DND-41 (cell line): ENCODE results near the gene AP1G1.
"Not testable (repeated sequence)": the region's sequence is repeated elsewhere in the genome, so short reads cannot be mapped to it uniquely, and the experiment has no call there.

Source experiments
- ATAC-seq: fragments of 200-7000 bp; cut with Tn5 transposase; 3 replicates; pipeline ENCODE4 v1.9.1; 2021; ENCODE audit warnings: low read depth; ENCODE audit not compliant: insufficient read depth
- DNase-seq: peaks from one replicate; pipeline ENCODE4 v3.0.0-alpha.2; 2020
- H2AFZ ChIP-seq: 2 replicates; pipeline ENCODE4 v1.6.0; 2012; ENCODE audit warnings: low read depth, low read length
- H3K27ac ChIP-seq: 2 replicates; pipeline ENCODE4 v1.5.1; 2012; ENCODE audit warnings: low read length, inconsistent platforms
- H3K27me3 ChIP-seq: fragments of 200-600 bp; sonication (generic); 2 replicates; pipeline ENCODE4 v1.6.0; 2012; ENCODE audit warnings: low read length, mild to moderate bottlenecking, inconsistent platforms; ENCODE audit not compliant: insufficient read depth, poor library complexity
- H3K36me3 ChIP-seq: 2 replicates; pipeline ENCODE4 v1.5.1; 2012; ENCODE audit warnings: low read length, inconsistent platforms; ENCODE audit not compliant: insufficient read depth
- H3K4me1 ChIP-seq: 2 replicates; pipeline ENCODE4 v1.5.1; 2012; ENCODE audit warnings: mild to moderate bottlenecking, low read length; ENCODE audit not compliant: insufficient read depth
- H3K4me2 ChIP-seq: 2 replicates; pipeline ENCODE4 v1.6.0; 2012; ENCODE audit warnings: mild to moderate bottlenecking, moderate library complexity, low read length, inconsistent platforms; ENCODE audit not compliant: insufficient read depth
- H3K4me3 ChIP-seq, 2 experiments: fragments of 200-600 bp in 1 of 2; shearing (Covaris generic) in 1 of 2; 2 replicates each; pipeline ENCODE4 v1.5.1; 2012 to 2016; ENCODE audit warnings: inconsistent platforms in 2 of 2, low read length in 2 of 2, mild to moderate bottlenecking in 2 of 2, low read depth in 1 of 2, moderate library complexity in 1 of 2
- H3K79me2 ChIP-seq: 2 replicates; pipeline ENCODE4 v1.6.0; 2012; ENCODE audit warnings: low read length, inconsistent platforms; ENCODE audit not compliant: insufficient read depth
- H3K9ac ChIP-seq: 2 replicates; pipeline ENCODE4 v1.6.0; 2012; ENCODE audit warnings: low read depth, mild to moderate bottlenecking, inconsistent platforms, low read length, moderate library complexity
- H3K9me3 ChIP-seq: 2 replicates; pipeline ENCODE4 v1.5.1; 2012; ENCODE audit warnings: low read length, moderate library complexity, mild to moderate bottlenecking, inconsistent platforms; ENCODE audit not compliant: insufficient read depth, severe bottlenecking
- H4K20me1 ChIP-seq: 2 replicates; pipeline ENCODE4 v1.6.0; 2012; ENCODE audit warnings: low read length; ENCODE audit not compliant: insufficient read depth
- EZH2 ChIP-seq: IDR thresholded peaks from 3 replicates; pipeline ENCODE4 v1.6.1; 2012; ENCODE audit warnings: borderline replicate concordance, low read depth, mild to moderate bottlenecking, moderate library complexity, low read length, inconsistent platforms; ENCODE audit not compliant: severe bottlenecking
- TF ChIP-seq, protein P1 (sequence below): IDR thresholded peaks from 2 replicates; pipeline ENCODE4 v1.5.1; 2012; ENCODE audit warnings: borderline replicate concordance, low read length, moderate library complexity, mild to moderate bottlenecking; ENCODE audit not compliant: poor library complexity, severe bottlenecking; ENCODE audit errors: extremely low read depth

Gene AP1G1

GRCh38 chr16:71689901-71690300 is 118.7 kb downstream of the AP1G1 start:
- no peaks in the 10 kb centered on the region for H4K20me1 ChIP-seq
- H3K4me2 ChIP-seq, result no peak overlapping the region
- no peak overlapping the region for H3K4me3 ChIP-seq
- TF ChIP-seq, protein P1, sequence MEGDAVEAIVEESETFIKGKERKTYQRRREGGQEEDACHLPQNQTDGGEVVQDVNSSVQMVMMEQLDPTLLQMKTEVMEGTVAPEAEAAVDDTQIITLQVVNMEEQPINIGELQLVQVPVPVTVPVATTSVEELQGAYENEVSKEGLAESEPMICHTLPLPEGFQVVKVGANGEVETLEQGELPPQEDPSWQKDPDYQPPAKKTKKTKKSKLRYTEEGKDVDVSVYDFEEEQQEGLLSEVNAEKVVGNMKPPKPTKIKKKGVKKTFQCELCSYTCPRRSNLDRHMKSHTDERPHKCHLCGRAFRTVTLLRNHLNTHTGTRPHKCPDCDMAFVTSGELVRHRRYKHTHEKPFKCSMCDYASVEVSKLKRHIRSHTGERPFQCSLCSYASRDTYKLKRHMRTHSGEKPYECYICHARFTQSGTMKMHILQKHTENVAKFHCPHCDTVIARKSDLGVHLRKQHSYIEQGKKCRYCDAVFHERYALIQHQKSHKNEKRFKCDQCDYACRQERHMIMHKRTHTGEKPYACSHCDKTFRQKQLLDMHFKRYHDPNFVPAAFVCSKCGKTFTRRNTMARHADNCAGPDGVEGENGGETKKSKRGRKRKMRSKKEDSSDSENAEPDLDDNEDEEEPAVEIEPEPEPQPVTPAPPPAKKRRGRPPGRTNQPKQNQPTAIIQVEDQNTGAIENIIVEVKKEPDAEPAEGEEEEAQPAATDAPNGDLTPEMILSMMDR, result no peak
- no peak for TF ChIP-seq EZH2
- H3K4me1 ChIP-seq, result no peaks in the 10 kb centered on the region
- no peaks in the 10 kb centered on the region for H3K9me3 ChIP-seq
- H2AFZ ChIP-seq, result no peak overlapping the region
- ATAC-seq (no peak), DNase-seq (no peak)
- H3K36me3 ChIP-seq, result peaks cover 20% of the 10 kb centered on the region; the same call in 1 of the 2 replicates
- no peaks in the 10 kb centered on the region for H3K27me3 ChIP-seq
- H3K27ac ChIP-seq, result no peak overlapping the region
- no peak overlapping the region for H3K9ac ChIP-seq
- no peaks in the 10 kb centered on the region for H3K79me2 ChIP-seq

DNA sequence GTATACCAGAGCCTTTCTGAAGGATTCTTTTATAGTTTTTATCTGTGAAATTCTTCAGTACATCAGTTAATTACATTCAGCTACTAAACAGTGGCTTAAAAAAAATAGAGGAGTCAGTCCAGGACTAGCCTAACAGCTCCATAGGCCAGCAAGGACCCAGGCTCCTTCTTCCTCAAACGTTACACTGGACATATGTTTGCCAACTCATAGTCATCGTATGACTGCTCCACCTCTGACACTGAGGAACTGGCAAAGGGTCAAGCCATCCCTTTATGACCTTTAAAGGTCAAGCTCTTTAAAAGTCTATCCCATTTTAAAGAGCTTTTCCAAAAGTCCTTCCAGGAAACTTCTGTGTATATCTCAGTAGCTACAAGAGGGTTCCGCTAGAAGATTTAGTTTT is 120.8 kb downstream of the AP1G1 start:
- H3K9me3 ChIP-seq, result no peaks in the 10 kb centered on the region
- H3K4me2 ChIP-seq, result no peak overlapping the region
- no peak overlapping the region for H3K27ac ChIP-seq
- H3K27me3 ChIP-seq, result no peaks in the 10 kb centered on the region
- DNase-seq (no peak), ATAC-seq (no peak)
- H3K79me2 ChIP-seq, result no peaks in the 10 kb centered on the region
- TF ChIP-seq, protein P1, result no peak
- no peak for TF ChIP-seq EZH2
- no peaks in the 10 kb centered on the region for H4K20me1 ChIP-seq
- no peak overlapping the region for H3K9ac ChIP-seq
- peaks cover 35% of the 10 kb centered on the region; the same call in 1 of the 2 replicates for H3K36me3 ChIP-seq
- H3K4me3 ChIP-seq, result no peak overlapping the region
- no peaks in the 10 kb centered on the region for H3K4me1 ChIP-seq
- no peak overlapping the region for H2AFZ ChIP-seq

GRCh38 chr16:71684280-71684679 is 124.4 kb downstream of the AP1G1 start:
- not testable (repeated sequence) for H3K9ac ChIP-seq, H2AFZ ChIP-seq, H3K27ac ChIP-seq, H3K4me1 ChIP-seq, H3K4me2 ChIP-seq, H3K4me3 ChIP-seq, H3K9me3 ChIP-seq, H3K79me2 ChIP-seq, H4K20me1 ChIP-seq, H3K27me3 ChIP-seq, ATAC-seq, DNase-seq
- H3K36me3 ChIP-seq, result peaks cover 36% of the 10 kb centered on the region; the same call in 1 of the 2 replicates

- no peak for DNase-seq
- no peaks in the 10 kb centered on the region for H3K9me3 ChIP-seq
- no peak overlapping the region for H3K4me2 ChIP-seq
- no peak for TF ChIP-seq EZH2
- TF ChIP-seq, protein P1, result no peak
- no peaks in the 10 kb centered on the region for H3K27me3 ChIP-seq
- H2AFZ ChIP-seq, result no peak overlapping the region
- no peak overlapping the region for H3K27ac ChIP-seq
- no peaks in the 10 kb centered on the region for H3K79me2 ChIP-seq
- no peak overlapping the region for H3K4me3 ChIP-seq
- no peaks in the 10 kb centered on the region for H3K4me1 ChIP-seq
- no peaks in the 10 kb centered on the region for H4K20me1 ChIP-seq
- ATAC-seq, result no peak
- H3K9ac ChIP-seq, result no peak overlapping the region
- H3K36me3 ChIP-seq, result peaks cover 27% of the 10 kb centered on the region; the same call in 1 of the 2 replicates
Observed at GRCh38 chr16:71681360-71681759, 127.3 kb downstream of the AP1G1 start.
